RPMI8226 (cell line): Measurements from ENCODE around the gene CTSK.
A peak's percentile ranks its signal among the peaks of the same experiment; 100 is the strongest.
"Not testable (repeated sequence)": the region's sequence is repeated elsewhere in the genome, so short reads cannot be mapped to it uniquely, and the experiment has no call there.

Experiments
- DNase-seq: peaks from one replicate; pipeline ENCODE4 v3.0.0-alpha.2; 2015

The CTSK gene

DNA sequence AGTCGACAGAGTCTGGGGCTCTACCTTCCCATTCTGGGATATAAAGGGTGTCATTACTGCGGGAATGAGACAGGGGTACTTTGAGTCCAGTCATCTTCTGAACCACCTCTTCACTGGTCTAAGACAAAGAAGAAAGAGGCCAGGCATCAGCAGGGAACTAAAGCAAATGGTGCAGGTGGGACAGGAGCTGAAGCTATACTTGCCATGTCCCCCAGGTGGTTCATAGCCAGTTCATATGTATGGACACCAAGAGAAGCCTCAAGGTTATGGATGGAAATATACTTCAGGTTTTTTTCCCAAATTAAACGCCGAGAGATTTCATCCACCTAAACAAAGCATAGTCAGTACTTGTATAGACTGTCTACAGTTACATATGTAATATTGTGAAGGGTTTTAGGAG is 2.2 kb downstream of the CTSK start:
- DNase-seq, result no peak

DNA sequence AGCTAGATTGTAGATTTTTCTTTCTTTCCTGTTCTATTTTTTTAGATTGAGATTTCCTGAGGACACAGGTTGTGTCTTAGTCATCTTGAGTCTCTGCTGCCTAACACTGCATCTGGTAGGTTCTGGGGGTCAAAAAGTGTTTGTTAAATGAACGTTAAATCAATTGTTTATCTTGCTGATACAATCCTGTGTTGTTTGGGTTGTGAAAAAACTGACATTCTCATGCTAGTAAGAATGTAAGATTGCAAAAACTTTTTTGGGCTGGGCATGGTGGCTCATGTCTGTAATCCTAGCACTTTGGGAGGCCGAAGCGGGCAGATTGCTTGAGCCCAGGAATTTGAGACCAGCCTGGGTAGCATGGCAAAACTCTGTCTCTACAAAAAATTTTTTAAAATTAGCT is 3.4 kb downstream of the CTSK start:
- no peak for DNase-seq

DNA sequence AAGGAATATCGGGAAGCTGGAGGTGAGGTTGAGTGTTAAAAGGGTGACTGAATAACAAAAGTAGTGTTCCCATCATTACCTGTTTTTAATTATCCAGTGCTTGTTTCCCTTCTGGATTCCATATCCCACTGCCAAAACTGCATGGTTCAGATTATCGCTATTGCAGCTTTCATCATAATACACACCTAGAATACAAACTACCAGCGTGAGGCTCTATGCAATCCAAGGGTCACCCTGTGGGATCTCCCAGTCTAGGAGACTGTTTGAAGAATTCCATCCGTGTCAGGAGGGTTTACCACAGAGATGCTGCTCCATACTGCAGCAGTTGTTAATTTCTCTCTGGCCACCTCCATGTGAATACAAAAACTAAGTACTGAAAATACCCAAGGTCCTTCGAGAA is 9.0 kb downstream of the CTSK start:
- DNase-seq, result no peak

DNA sequence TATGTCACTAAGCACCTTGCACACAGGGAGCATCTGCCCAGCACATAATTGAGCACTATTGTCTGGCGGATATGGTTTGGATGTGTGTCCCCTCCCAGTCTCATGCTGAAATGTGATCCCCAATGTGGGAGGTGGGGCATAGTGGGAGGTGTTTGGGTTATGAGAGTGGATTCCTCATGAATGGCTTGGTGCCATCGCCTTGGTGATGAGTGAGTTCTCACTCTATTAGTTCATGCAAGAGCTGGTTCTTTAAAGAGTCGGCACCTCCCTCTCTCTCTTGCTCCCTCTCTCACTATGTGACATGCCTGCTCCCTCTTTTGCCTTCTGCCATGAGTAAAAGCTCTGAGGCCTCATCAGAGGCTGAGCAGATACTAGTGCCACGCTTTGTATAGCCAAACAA is 9.5 kb downstream of the CTSK start:
- no peak for DNase-seq

DNA sequence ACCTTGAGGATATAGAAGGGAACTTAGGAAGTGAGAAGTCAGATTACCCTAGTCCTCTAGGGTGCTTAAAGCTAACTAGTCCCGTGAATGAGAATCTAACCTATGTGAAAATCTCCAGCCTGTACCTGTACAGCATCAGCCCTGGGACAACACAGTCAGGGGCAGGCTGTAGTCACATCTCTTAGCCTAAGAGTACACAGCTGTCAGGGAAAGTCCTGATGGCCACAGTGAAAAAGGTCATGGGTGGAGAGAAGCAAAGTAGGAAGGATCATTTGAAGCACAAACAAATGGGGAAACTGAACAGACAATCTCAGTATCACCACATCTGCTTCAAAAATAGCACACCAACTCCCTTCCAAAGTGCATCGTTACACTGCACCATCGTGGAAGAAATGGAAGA is 11.7 kb downstream of the CTSK start:
- no peak for DNase-seq

DNA sequence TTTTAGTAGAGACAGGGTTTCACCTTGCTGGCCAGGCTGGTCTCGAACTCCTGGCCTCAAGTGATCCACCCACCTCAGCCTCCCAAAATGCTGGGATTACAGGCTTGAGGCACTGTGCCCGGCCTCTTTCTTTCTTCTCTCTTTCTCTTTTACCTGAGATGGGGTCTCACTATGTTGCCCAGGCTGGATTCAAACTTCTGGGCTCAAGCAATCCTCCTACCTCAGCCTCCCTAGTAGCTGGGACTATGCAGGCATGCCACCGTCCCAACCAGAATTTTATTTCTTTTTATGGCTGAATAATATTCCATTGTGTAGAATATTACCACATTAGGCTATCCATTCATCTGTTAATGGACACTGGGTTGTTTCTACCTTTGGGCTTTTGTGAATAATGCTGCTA is 14.3 kb downstream of the CTSK start:
- DNase-seq, result not testable (repeated sequence)

DNA sequence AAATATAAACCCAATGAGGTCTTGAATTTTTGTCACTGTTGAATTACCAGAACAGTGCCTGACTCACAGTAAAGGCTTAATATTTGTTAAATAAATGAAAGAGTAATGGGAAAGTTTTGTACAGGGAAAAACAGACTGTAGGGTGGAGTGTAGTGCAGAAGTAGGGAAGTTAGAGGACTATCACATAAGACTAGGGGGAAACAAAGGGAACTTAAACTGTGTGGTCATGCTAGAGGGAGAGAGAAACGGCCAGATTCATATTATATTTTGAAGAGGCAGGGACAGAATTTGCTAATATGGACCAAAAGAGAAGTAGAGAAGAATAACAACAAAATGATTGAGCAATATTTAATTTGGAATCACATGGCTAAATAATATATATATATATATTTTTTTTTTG is 14.8 kb downstream of the CTSK start:
- no peak for DNase-seq

DNA sequence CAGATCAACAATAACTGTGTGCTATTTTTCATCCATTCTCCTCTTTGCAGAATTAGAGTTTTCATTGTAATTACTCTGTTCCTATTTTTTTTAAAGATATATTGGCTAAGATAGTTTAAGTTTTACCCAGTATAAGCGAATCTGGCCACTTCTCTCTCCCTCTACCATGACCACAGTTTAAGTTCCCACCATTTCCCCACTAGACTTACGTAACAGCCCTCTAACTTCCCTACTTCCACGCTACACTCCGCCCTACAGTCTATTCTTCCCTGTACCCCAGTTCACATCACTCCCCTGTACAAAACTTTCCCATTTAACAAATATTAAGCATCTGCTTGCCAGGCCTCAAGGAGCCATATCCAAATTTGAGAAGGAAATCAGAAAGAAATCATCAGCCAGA is 16.5 kb downstream of the CTSK start:
- no peak for DNase-seq

DNA sequence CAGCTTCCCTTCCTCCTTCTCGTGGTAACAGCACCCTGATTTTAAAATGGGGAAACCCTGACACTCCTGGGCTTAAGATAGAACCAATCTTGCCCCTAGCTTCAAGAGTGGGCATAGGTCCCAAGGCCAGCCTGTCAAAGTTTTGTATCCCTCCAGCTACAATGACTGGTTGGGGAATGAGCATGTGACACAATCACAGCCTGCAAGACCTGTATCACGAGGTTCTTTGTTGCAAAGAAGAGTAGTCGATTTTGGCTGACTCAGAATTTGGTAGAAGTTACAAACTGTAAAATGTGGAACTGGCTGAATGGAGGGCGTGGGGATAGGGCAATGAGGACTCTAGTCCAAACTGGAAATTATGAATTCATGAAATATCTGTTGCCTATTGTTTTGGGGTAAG is 18.7 kb downstream of the CTSK start:
- DNase-seq, result no peak

DNA sequence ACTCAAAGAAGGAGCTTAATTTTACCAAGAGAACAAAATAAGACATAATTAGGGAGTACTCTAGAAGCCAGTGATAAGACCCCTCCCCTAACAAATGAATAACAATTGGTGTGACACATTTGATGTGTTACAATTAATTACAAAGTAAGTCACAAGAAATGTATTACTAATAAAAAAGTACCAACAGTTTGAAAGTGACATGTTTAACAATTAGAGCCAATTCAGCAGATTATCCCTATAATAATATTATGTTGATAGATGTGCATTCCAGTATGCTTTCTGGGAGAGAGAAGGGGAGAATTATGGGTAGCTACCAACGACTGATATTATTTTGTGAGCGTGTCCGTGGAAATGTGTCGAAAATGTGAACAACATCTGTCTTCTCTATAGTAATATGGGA is 19.1 kb downstream of the CTSK start:
- DNase-seq, result no peak

DNA sequence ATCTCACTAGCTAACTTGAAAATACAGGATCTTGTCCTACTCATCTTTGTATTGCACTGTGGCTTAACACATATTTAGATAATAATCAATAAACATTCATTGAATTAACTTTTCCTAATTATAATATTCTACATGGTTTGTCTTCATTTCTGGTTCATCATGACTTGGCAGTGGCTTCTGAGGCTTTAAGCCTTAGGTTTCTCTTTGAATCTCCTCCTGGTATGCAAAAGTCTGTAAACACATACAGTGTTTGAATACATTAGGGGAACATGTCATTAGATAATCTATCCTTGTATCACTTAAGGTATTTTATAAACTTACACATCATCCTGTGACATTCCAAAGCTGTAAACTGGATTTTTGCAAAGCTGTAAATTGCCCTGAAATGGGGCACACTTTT is 20.6 kb downstream of the CTSK start:
- no peak for DNase-seq

DNA sequence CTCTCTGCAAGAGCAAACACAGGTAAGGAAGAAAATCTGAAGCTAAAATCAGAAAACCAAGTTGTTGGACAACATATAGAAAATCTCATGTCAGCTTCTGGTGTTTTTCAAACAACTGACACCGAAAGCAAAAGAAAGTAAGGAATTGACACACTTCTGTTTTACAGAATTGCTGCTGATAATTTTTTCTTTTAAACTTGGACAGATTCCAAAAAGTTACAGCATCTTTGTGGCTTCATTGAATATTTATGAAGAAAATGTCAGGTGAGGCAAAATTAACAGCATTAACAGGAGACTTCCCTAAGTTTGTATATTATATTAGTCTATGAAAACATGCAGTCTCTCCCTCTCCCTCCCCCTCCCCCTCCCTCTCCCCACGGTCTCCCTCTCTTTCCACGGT is 27.6 kb downstream of the CTSK start:
- DNase-seq, result no peak

DNA sequence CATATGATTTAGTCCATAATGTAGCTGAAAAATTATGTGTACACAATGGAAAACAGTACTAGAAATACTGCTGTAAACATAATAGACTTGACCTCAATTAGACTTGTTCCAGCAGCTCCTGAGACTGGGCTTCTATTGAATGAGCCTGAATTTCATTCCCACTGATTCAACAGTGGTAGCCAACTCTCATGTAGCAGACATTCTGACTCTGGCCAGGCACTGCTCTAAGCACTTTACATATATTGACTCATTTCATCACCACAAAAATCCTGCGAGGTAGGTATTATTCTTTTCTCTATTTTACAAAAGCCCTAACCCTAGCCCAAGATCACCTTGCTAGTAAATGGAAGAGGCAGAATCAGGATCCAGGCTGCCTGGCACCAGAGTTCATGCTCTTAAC is 29.7 kb downstream of the CTSK start:
- no peak for DNase-seq

DNA sequence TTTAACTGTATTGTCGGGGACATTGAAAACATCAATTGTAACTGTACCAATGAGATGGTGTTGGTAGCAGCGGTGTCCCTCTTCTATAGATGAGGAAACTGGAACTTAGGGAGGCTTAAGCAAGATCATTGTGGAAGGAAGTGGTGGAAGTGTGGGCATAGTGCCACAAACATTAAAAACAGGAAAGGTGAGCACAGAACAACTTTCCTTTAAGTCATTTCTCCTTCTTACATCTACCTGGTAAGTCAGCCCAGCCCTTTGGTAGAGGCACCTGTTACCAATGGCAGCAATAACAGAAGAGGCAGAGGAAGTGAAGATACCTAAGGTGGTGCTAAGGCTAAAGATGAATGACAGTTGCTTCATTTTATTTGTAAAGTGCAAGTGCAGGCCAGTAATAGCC is 30.5 kb downstream of the CTSK start:
- DNase-seq, result no peak

DNA sequence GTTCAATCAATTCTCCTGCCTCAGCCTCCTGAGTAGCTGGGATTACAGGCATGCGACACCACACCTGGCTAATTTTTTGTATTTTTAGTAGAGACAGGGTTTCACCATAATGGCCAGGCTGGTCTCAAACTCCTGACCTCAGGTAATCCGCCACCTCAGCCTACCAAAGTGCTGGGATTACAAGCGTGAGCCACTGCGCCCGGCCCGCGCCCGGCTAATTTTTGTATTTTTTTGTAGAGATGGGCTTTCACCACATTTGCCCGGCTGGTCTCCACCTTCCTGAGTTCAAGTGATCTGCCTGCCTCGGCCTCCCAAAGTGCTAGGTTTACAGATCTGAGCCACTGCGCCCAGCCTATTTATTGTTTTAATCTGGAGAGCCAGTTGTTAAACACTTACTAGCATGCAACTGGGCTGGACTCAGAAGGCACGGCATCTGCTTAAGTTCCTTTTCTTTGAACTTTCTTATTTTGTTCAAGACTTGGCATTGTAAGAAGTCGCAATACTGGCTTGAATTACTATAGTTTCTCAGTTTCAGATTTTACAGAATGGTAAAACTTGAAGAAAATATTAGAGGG is 32.0 kb downstream of the CTSK start:
- not testable (repeated sequence) for DNase-seq

DNA sequence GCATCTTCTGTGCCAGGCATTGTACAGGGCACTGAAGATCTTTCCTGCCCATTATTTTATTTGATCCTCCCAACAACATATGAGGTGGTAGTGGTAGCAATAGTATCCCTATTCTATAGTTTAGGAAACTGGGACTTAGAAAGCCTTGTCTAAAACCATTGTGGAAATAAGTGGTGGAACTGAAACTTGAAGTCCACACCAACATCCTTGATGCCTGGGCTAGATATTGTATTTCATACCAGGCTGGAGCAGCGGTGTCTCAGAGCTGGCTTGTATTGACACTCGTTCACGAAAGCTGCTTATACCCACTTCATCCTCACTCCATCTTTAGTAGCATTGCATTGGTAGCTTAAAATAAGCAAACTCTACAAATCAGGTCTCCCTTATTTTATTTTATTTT is 32.8 kb downstream of the CTSK start:
- no peak for DNase-seq

DNA sequence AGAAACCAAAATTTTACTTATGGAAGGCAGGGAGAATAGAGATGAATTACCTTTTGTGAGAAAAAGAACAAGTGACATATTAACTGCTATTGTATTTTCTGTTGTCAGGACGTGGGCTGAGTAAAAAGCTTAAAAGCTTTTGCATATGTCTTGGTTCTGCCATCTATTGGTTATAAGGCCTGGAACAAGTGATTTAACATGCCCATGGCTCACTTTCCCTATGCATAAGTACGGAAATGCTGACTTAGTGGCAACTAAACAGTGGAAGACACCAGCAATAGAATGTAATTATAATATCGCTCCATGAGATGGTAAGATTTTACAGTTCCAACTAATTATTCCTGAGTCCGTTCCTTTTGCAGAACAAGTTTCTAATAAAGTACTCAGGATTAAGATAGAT is 35.7 kb downstream of the CTSK start:
- no peak for DNase-seq

DNA sequence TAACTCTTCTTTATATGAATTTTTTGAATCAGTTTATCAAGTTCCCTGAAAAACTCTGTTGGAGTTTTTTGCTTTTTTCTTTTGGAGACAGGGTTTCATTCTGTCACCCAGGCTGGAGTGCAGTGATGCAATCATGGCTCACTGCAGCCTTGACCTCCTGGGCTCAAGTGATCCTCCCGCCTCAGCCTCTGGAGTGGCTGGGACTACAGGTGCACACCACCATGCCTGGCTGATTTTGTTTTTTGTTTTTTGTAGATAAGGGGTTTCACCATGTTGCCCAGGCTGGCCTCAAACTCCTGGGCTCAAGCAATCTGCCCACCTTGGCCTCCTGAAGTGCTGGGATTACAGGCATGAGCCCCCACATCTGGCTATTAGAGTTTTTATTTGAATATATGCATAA is 40.4 kb downstream of the CTSK start:
- not testable (repeated sequence) for DNase-seq

DNA sequence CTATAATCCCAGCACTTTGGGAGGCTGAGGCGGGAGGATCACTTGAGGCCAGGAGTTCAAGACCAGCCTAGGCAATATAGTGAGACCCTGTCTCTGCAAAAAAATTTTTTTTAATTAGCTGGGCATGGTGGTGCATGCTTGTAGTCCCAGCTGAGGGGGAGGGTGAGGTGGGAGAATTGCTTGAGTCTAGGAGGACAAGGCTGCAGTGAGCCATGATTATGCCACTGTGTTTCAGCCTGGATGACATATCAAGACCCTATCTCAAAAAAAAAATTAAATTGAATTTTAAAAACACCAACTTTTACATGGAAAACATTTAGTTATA is 42.1 kb downstream of the CTSK start:
- not testable (repeated sequence) for DNase-seq

DNA sequence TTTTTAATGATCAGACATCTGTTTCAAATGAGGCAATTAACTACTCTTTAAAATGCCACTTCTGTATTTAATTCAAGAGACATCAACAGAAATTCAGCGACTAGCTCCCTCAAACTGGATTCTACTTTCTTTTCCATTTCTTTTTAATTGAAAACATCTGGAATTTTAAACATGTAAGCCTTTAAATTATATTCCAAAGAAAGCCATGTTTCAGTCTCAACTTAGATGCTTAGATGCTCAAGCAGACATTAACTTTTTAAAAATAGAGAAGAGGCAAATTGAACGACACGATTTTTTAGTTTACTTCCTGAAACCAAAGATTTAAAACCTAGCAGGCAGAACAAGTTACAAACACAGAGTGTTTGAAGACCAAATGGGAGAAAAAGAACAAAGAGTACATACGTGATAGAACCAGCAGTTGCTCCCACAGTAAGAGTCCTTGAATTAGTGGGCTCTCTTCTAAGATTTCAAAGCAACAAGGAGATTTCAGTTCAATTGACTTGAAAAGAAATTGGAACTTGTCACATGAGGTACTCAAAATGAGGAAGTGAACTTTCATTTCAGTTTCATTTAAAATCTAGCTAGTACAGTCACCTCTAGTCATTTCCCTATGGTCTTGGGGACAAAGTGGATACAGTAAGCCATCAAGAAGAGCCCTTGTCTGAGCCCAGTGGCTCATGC is 42.6 kb downstream of the CTSK start, which contains the start of gene CTSS:
TSS of gene CTSS (minus strand) at position 483 of the 681 bp plus-strand sequence. CDS start 1,015 bp downstream, outside the sequence.
- peak; percentile 73 for DNase-seq

DNA sequence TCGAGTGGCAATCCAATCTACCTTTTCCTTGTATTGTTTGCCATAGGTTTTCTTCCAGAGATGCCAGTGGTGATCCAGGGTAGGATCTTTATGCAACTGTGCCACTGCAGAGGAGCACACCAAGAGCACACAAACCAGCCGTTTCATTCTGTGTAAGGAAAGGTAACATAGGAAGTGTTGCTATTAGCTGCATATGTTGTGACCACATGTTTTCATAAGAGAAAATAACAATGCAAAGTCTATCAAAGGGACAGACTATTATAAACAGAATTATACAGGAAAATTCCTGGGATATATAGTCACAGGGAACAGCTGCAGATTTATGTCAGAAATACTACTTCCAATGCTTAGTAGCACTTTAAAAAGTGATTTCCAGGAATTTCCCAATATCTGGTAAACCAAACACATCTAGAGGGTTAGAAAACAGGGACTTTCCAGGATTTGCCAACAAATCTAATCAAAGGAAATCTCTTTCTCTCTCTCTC is 43.4 kb downstream of the CTSK start:
- peak; percentile 35 for DNase-seq

DNA sequence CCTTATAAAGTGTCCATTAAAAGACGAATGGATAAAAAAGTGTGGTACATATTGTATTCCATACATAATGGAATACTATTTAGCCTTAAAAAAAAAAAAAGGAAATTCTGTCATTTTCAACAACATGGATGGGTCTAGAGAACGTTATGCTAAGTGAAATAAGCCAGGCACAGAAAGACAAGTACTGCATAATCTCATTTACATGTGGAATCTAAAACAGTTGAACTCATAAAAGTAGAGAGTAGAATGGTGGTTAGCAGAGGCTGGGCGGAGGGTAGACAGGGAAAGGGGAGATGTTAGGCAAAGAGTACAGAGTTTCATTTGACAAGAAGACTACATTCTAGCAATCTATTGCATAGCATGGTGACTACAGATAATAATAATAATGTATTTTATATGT is 45.0 kb downstream of the CTSK start:
- no peak for DNase-seq

DNA sequence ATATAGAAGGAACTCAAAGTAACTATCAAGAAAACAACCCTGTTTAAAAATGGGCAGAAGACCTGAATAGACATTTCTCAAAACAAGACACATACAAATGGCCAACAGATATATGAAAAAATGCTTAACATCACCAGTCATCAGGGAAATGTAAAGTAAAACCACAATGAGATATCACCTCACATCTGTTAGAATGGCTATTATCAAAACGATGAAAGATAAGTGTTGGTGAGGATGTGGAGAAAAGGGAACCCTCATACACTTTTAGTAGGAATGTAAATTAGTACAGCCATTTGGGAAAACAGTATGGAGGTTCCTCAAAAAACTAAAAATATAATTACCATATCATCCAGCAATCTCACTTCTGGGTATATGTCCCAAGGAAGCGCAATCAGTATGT is 45.5 kb downstream of the CTSK start:
- no peak for DNase-seq

DNA sequence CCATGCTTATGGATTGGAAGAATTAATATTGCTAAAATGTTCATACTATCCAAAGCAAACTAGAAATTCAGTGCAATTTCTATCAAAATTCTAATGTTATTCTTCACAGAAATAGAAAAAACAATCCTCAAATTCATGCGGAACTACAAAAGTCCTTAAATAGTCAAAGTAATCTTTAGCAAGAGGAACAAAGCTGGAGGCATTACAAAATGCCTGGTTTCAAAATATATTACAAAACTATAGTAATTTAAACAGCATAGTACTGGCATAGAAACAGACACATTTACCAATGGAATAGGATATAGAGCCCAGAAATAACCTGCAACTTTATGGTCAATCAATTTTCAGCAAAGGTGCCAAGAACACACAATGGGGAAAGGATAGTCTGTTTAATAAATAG is 46.3 kb downstream of the CTSK start:
- no peak for DNase-seq

DNA sequence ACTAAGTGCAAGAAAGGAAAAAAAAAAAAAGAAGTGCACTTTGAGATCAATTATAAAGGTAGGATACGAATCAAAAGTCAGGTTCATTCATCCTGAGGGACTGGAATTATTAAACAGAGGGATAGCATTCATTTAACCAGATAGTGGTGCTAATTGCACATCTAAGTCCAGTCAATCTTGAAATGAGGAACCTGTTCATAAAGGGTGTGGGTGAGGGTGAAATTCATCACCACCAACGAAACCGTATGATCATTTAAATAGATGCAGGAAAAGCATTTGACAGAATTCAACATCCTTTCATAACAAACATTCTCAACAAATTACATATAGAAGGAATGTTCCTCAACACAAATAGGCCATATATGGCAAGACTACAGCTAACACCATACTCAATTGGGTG is 48.0 kb downstream of the CTSK start:
- no peak for DNase-seq
